K562 (cell line): Measurements from ENCODE around the gene NRXN3. TPM values are rescaled to one million over a fixed set of nuclear protein-coding genes. Genes with fewer than 3 reads are reported as not detected.

ENCODE experiments used
- ATAC-seq: fragments of 200-7000 bp; cut with Tn5 transposase; 3 replicates; pipeline ENCODE4 v1.9.1; 2020; ENCODE audit warnings: moderate library complexity
- BruUV-seq: library from RNA; stranded (reverse); fragments of 400-500 nt; replicated peaks from 2 replicates; lab custom pipeline; 2021; lab: Mats Ljungman, UMichigan
- CTCF ChIA-PET: fragments of 300-600 bp; formaldehyde crosslinking; extraction: SDS; loops from one replicate; lab custom pipeline; 2021; ENCODE audit warnings: low intra/inter-chr PET ratio; lab: Yijun Ruan, JAX
- POLR2A ChIA-PET: fragments of 300-600, 350-650 bp; sonication (Branson Sonifier 250); formaldehyde crosslinking; extraction: SDS; loops from one replicate; lab custom pipeline; 2021; ENCODE audit warnings: antibody characterized with exemption, inconsistent platforms; lab: Yijun Ruan, JAX
- DNase-seq, 4 experiments: peaks; one replicate each; pipeline versions ENCODE4 v3.0.0 to v3.0.0-alpha.2; 2011 to 2018; ENCODE audit warnings: low spot score in 3 of 4, mixed read lengths in 3 of 4; ENCODE audit errors: extremely low read depth in 1 of 4
- FAIRE-seq: peaks from 2 replicates; lab custom pipeline; 2011; peaks lifted over from hg19 to GRCh38; lab: Jason Lieb, UNC
- H2AFZ ChIP-seq: 2 replicates; pipeline ENCODE4 v1.6.0; 2011; ENCODE audit warnings: low read depth, low read length, control low read depth, inconsistent platforms
- H3K27ac ChIP-seq: fragments of 200-600 bp; 3 replicates; pipeline ENCODE4 v1.8.0; 2011; ENCODE audit warnings: low read depth, mild to moderate bottlenecking, control low read depth, inconsistent platforms, low read length, moderate library complexity, mixed read lengths; ENCODE audit errors: extremely low read depth
- H3K27me3 ChIP-seq, 2 experiments: fragments of 300-600 bp in 1 of 2; 2 replicates in 1 of 2; 3 replicates in 1 of 2; pipeline versions ENCODE4 v1.6.0 to v1.8.0; 2011; ENCODE audit warnings: inconsistent platforms in 2 of 2, low read length in 2 of 2, mild to moderate bottlenecking in 1 of 2, mixed read lengths in 1 of 2, moderate library complexity in 1 of 2; ENCODE audit not compliant: control insufficient read depth in 2 of 2, insufficient read depth in 2 of 2
- H3K36me3 ChIP-seq: fragments of 300-600 bp; 3 replicates; pipeline ENCODE4 v1.8.0; 2011; ENCODE audit warnings: mild to moderate bottlenecking, low read length, inconsistent platforms; ENCODE audit not compliant: control insufficient read depth, insufficient read depth
- H3K4me1 ChIP-seq, 2 experiments: fragments of 200-600 bp in 1 of 2; replicated peaks in 1 of 2; 2 replicates in 1 of 2; 3 replicates in 1 of 2; pipeline versions ENCODE4 v1.5.1 to v1.8.0; 2011; ENCODE audit warnings: inconsistent platforms in 2 of 2, low read length in 2 of 2, mild to moderate bottlenecking in 1 of 2, mixed read lengths in 1 of 2, moderate library complexity in 1 of 2; ENCODE audit not compliant: control insufficient read depth in 2 of 2, insufficient read depth in 2 of 2
- H3K4me2 ChIP-seq: 2 replicates; pipeline ENCODE4 v1.6.1; 2011; ENCODE audit warnings: low read length, control low read depth, inconsistent platforms, mixed read lengths; ENCODE audit not compliant: insufficient read depth
- H3K4me3 ChIP-seq: fragments of 200-600 bp; sonication (generic), shearing (Covaris generic); 2 replicates; pipeline ENCODE4 v1.5.1; 2016; ENCODE audit warnings: control low read depth, inconsistent platforms
- H3K79me2 ChIP-seq: fragments of 200-600 bp; 3 replicates; pipeline ENCODE4 v1.8.0; 2011; ENCODE audit warnings: low read length, inconsistent platforms; ENCODE audit not compliant: control insufficient read depth, insufficient read depth
- H3K9ac ChIP-seq, 2 experiments: 2 replicates each; pipeline versions ENCODE4 v1.6.0 to v1.6.1; 2011; ENCODE audit warnings: low read depth in 2 of 2, low read length in 2 of 2, control low read depth in 1 of 2, inconsistent platforms in 1 of 2, mild to moderate bottlenecking in 1 of 2, mixed read lengths in 1 of 2; ENCODE audit not compliant: insufficient read depth in 1 of 2
- H3K9me1 ChIP-seq: one replicate; pipeline ENCODE4 v1.6.0; 2011; ENCODE audit warnings: inconsistent platforms, mild to moderate bottlenecking, low read length, moderate library complexity; ENCODE audit not compliant: control insufficient read depth, insufficient read depth
- H3K9me3 ChIP-seq: replicated peaks from 2 replicates; pipeline ENCODE4 v1.5.1; 2011; ENCODE audit warnings: low read depth, low read length, inconsistent platforms; ENCODE audit not compliant: control insufficient read depth, insufficient read depth
- H4K20me1 ChIP-seq: replicated peaks from 2 replicates; pipeline ENCODE4 v1.6.1; 2011; ENCODE audit warnings: low read length, inconsistent platforms, mixed read lengths; ENCODE audit not compliant: control insufficient read depth, insufficient read depth
- DLX4 ChIP-seq: fragments of 250-450 bp; sonication (Bioruptor Pico); IDR thresholded peaks from 2 replicates; pipeline ENCODE4 v1.6.1; 2021; ENCODE audit warnings: mild to moderate bottlenecking
- DPF2 ChIP-seq: fragments of 450-650 bp; IDR thresholded peaks from 2 replicates; pipeline ENCODE4 v1.6.1; 2016
- HDAC8 ChIP-seq: fragments of 450-650 bp; IDR thresholded peaks from 2 replicates; pipeline ENCODE4 v1.6.1; 2016; ENCODE audit warnings: mild to moderate bottlenecking, missing genetic modification characterization, moderate library complexity, missing compliant biosample characterization
- HMBOX1 ChIP-seq: sonication (generic); IDR thresholded peaks from 2 replicates; pipeline ENCODE4 v1.6.1; 2016
- HMG20B ChIP-seq: fragments of 250-450 bp; sonication (Bioruptor Pico); IDR thresholded peaks from 2 replicates; pipeline ENCODE4 v1.5.0; 2021; ENCODE audit warnings: mild to moderate bottlenecking
- KAT2B ChIP-seq: IDR thresholded peaks from one replicate; pipeline ENCODE4 v1.6.1; 2012; ENCODE audit warnings: low read depth, mild to moderate bottlenecking, control low read depth, inconsistent platforms, low read length, moderate library complexity
- KDM2B ChIP-seq: fragments of 250-450 bp; sonication (Bioruptor Pico); IDR thresholded peaks from 2 replicates; pipeline ENCODE4 v1.8.0; 2021; ENCODE audit warnings: mild to moderate bottlenecking, moderate library complexity
- LCOR ChIP-seq: sonication (generic); formaldehyde crosslinking; IDR thresholded peaks from 2 replicates; pipeline ENCODE4 v1.8.0; 2022; ENCODE audit warnings: mild to moderate bottlenecking, missing genetic modification reagents
- NFE2 ChIP-seq: IDR thresholded peaks from 2 replicates; pipeline ENCODE4 v1.6.1; 2014; ENCODE audit warnings: antibody characterized with exemption, low read depth
- NFE2L1 ChIP-seq: fragments of 450-650 bp; IDR thresholded peaks from 2 replicates; pipeline ENCODE4 v1.6.1; 2016; ENCODE audit warnings: missing genetic modification characterization, low read depth, mild to moderate bottlenecking, missing compliant biosample characterization, moderate library complexity, borderline replicate concordance
- PURB ChIP-seq: sonication (generic); formaldehyde crosslinking; IDR thresholded peaks from 2 replicates; pipeline ENCODE4 v1.9.0; 2021; ENCODE audit warnings: low read depth, mild to moderate bottlenecking, missing genetic modification reagents
- RFX1 ChIP-seq: fragments of 450-650 bp; IDR thresholded peaks from 2 replicates; pipeline ENCODE4 v1.6.1; 2016; ENCODE audit warnings: mild to moderate bottlenecking, moderate library complexity
- RNF2 ChIP-seq: sonication (generic); IDR thresholded peaks from 2 replicates; pipeline ENCODE4 v1.6.1; 2016
- TGIF2 ChIP-seq: sonication (generic); formaldehyde crosslinking; IDR thresholded peaks from 2 replicates; pipeline ENCODE4 v1.8.1; 2022; ENCODE audit warnings: mild to moderate bottlenecking, missing genetic modification reagents, moderate library complexity
- YY1 ChIP-seq, 3 experiments: IDR thresholded peaks; 2 replicates each; pipeline ENCODE4 v1.6.1; 2011; ENCODE audit warnings: low read length in 2 of 3, mild to moderate bottlenecking in 2 of 3, moderate library complexity in 2 of 3, borderline replicate concordance in 1 of 3, control low read depth in 1 of 3, low read depth in 1 of 3; ENCODE audit not compliant: insufficient read depth in 3 of 3, insufficient replicate concordance in 2 of 3, control insufficient read depth in 1 of 3, insufficient read length in 1 of 3; ENCODE audit errors: extremely low read depth in 1 of 3
- ZNF184 ChIP-seq: sonication (generic); formaldehyde crosslinking; IDR thresholded peaks from 2 replicates; pipeline ENCODE4 v1.5.0; 2020; ENCODE audit warnings: missing genetic modification reagents
- WGBS: fragments of 100-300 bp; shearing (Covaris generic); methylation state at CpG from one replicate; pipeline ENCODE4 v1.1.6; 2016; ENCODE audit warnings: low coverage, mixed read lengths; ENCODE audit not compliant: insufficient coverage; ENCODE audit errors: missing lambda C conversion rate; 5-methylcytosine and 5-hydroxymethylcytosine counted together
- in situ Hi-C: fragments of 300-500 bp; cut with MboI; formaldehyde crosslinking; loops from 4 replicates; pipeline ENCODE4 v1.15.0; 2018; ENCODE audit warnings: inconsistent platforms, mixed read lengths
- intact Hi-C: fragments of 100-400 bp; cut with micrococcal nuclease; formaldehyde crosslinking; loops from 2 replicates; pipeline ENCODE4 v1.14.2; 2022
- polyA plus RNA-seq, 8 experiments: library from polyadenylated mRNA; depleted of rRNA in 4 of 8; stranded (reverse) in 5 of 8; unstranded in 3 of 8; fragments of >200 nt; fragmentation: Nextera tagmentation in 2 of 8; fragmentation: Illumina TruSeq in 1 of 8; extraction: Ambion mirVana in 2 of 8; extraction: Trizol in 1 of 8; gene quantifications; 2 replicates each; pipeline versions ENCODE4 v1.2.1 to v1.2.3, GENCODE V29; 2011 to 2014; ENCODE audit warnings: inconsistent platforms in 1 of 8, missing spikeins in 1 of 8
- total RNA-seq, 7 experiments: library from RNA; depleted of rRNA in 6 of 7; stranded (reverse); fragments of >200 nt in 6 of 7; fragmentation: Illumina TruSeq in 2 of 7; extraction: Trizol in 2 of 7; gene quantifications; 2 replicates each; pipeline versions ENCODE4 v1.2.1 to v1.2.3, GENCODE V29; 2011 to 2021; ENCODE audit warnings: low replicate concordance in 1 of 7

The NRXN3 gene
- total and polyA plus RNA-seq, 9 of the 15 experiments (the other 6 are each of a cell fraction or from before 2014, with no cell fraction given): 0.09 TPM; not detected in 8

- 0% methylated on average over 2 of the region's 5 CpGs for WGBS
- DNase-seq (no peak), FAIRE-seq (no peak), ATAC-seq (no peak)
- no TSS peak for BruUV-seq
- no peaks in the 10 kb centered on the region for H3K9me1 ChIP-seq
- POLR2A ChIA-PET: no interaction called here
- H3K4me2 ChIP-seq: no peak overlapping the region
- no peaks in the 10 kb centered on the region for H3K9me3 ChIP-seq
- peaks cover 0 to 4% of the 10 kb centered on the region in 2 experiments; a peak in 3 of 5 replicates for H3K4me1 ChIP-seq
- H4K20me1 ChIP-seq: no peaks in the 10 kb centered on the region
- no peak overlapping the region for H3K27ac ChIP-seq
- H3K4me3 ChIP-seq: no peak overlapping the region
- no peak overlapping the region for H3K9ac ChIP-seq
- H3K36me3 ChIP-seq: no peaks in the 10 kb centered on the region
- in situ Hi-C loops (no loop called here), intact Hi-C loops (no loop called here)
- H3K27me3 ChIP-seq: peaks cover 0 to 4% of the 10 kb centered on the region in 2 experiments; a peak in 2 of 5 replicates
- CTCF ChIA-PET: no interaction called here
- H3K79me2 ChIP-seq: no peaks in the 10 kb centered on the region
- no peak for TF ChIP-seq HMG20B
- TF ChIP-seq DLX4 (CRISPR knock-in tag): no peak
- TF ChIP-seq KDM2B (CRISPR knock-in tag): no peak
- no peak for TF ChIP-seq KAT2B
- no peak for TF ChIP-seq HDAC8 (tag)
- no peak for TF ChIP-seq DPF2
- H2AFZ ChIP-seq: no peak overlapping the region
Measured at GRCh38 chr14:78131616-78132015, 38.6 kb upstream of the NRXN3 start.

- Histone ChIP-seq H2AFZ (no peak overlapping the region), H3K4me2 (no peak overlapping the region), H3K9ac (no peak overlapping the region), H3K9me1 (no peaks in the 10 kb centered on the region), H3K4me3 (no peak overlapping the region), H3K4me1 (peaks cover 0 to 4% of the 10 kb centered on the region in 2 experiments; a peak in 3 of 5 replicates), H3K27ac (no peak overlapping the region), H3K27me3 (peaks cover 0 to 4% of the 10 kb centered on the region in 2 experiments; a peak in 1 of 5 replicates), H3K36me3 (no peaks in the 10 kb centered on the region), H4K20me1 (no peaks in the 10 kb centered on the region), H3K9me3 (no peaks in the 10 kb centered on the region), H3K79me2 (no peaks in the 10 kb centered on the region)
- CTCF ChIA-PET: no interaction called here
- ATAC-seq (no peak), FAIRE-seq (no peak), DNase-seq (peak in 3 of 4 experiments; percentile 8 to 31 (median 16))
- BruUV-seq: no TSS peak
- in situ Hi-C loops (no loop called here), intact Hi-C loops (no loop called here)
- POLR2A ChIA-PET: no interaction called here
- WGBS: 0% methylated on average over 4 of the region's 4 CpGs
- no peak for TF ChIP-seq RFX1
- no peak for TF ChIP-seq ZNF184
- no peak for TF ChIP-seq YY1 (IDR thresholded peaks at IDR 0.05; ENCODE audit: borderline replicate concordance in 1 of 3, control insufficient read depth in 1 of 3, extremely low read depth in 1 of 3, insufficient read depth in 3 of 3, insufficient read length in 1 of 3, insufficient replicate concordance in 2 of 3, low read depth in 1 of 3, low read length in 2 of 3)
- TF ChIP-seq HMBOX1: no peak
- TF ChIP-seq TGIF2: no peak
- TF ChIP-seq RNF2: no peak
- TF ChIP-seq NFE2: peak; percentile 58
- TF ChIP-seq LCOR: no peak
- no peak for TF ChIP-seq NFE2L1 (tag)
- no peak for TF ChIP-seq PURB (CRISPR knock-in tag)
Measured at GRCh38 chr14:78135450-78135891, 34.7 kb upstream of the NRXN3 start.
